ENCODE results near the gene SRF.
"Not testable (repeated sequence)": the region's sequence is repeated elsewhere in the genome, so short reads cannot be mapped to it uniquely, and the experiment has no call there.

Gene SRF

GRCh38 chr6:43170931-43171706 is at the start of gene SRF:
Gene SRF (plus strand): TSS chr6:43171269. CDS start chr6:43171657, 388 bp downstream.
- peak; percentile 100 for DNase-seq

GRCh38 chr6:43122146-43122545 is 48.9 kb upstream of the SRF start:
- DNase-seq: no peak

- DNase-seq: no peak
Observed at GRCh38 chr6:43123461-43124314, 47.4 kb upstream of the SRF start.

DNA sequence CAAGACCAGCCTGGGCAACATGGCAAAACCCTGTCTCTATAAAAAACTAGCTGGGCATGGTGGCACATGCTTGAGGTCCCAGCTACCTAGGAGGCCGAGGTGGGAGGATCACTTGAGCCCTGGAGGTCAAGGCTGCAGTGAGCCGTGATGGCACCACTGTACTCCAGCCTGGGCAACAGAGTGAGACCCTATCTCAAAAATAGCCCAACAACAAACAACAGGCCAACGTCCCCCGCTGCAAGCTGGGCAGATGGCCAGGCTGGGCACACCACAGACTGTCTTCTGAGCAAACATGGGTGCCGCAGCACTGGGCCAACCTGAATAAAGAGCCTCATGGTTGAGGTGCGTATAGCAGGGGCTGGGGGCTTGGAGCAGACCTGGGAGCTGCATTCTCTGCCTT is 46.6 kb upstream of the SRF start:
- DNase-seq: no peak

DNA sequence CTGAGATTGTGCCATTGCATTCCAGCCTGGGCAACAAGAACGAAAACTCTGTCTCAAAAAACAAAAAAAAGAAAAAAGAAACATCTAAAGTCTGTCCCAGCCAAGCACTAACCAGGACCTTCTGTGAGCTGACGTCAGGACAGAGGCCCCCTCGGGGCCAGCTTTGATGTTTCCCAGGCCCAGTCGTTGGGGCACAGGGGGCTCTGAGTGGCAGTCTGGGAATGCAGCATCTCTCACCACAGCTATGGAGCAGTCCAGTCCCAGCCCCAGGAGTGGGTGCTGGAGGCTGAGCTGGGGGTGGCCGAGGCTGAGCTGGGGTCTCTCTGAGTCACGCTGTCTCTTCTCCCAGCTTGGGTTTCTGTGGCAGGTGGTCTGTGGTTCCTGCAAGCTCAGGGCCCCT is 46.0 kb upstream of the SRF start:
- no peak for DNase-seq

- no peak for DNase-seq
Observed at GRCh38 chr6:43125555-43125954, 45.5 kb upstream of the SRF start.

- DNase-seq: no peak
Observed at GRCh38 chr6:43127180-43127579, 43.9 kb upstream of the SRF start.

- no peak for DNase-seq
Observed at GRCh38 chr6:43127877-43128276, 43.2 kb upstream of the SRF start.

GRCh38 chr6:43128926-43129325 is 42.1 kb upstream of the SRF start:
- no peak for DNase-seq

DNA sequence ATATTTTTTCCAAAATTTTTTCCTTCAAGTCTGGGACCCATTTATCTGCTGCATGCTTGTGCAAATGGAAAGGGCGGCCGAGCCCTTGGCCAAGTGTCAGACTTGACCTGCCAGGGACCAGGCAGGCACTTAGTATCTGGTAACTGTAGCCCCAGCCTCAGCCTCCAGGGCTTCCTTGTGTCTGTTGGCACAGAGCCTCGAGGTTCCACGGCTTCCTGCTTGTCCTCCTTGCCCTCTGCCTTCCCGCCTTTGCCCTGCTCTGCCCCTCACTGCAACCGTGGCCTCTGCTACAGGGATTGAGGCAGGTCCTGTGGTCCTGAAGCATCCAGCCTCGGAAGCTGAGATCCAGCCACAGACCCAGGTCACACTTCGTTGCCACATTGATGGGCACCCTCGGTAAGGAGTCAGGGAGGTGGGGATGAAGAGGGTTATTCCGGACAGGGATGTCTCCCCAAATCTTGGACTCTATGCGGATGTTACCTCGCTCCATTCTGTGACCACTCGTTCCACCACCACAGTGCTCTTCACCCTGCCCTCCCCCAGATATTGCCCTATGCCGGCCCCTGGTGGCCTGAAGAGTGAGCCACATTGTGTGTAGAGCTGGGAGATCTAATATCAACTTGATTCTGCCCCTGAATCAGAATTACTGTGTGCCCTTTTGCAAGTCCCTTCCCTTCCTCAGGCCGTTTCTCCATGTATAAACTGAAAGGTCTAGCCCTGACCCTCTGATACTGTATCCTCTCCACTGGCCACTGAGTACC is 41.5 kb upstream of the SRF start:
- DNase-seq: peak; percentile 31

DNA sequence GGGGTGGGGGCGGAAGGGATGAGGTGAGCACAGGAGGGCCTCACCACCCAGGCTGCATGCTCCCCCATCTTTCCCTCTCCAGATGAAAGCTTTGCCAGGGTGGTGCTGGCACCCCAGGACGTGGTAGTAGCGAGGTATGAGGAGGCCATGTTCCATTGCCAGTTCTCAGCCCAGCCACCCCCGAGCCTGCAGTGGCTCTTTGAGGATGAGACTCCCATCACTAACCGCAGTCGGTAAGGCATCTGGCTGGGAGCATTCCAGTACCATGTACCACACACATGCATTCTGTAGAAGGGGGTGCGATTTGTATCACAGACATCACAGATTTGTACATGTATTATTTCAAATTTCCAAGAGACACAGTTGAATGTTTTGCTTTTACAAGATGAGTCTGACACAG is 40.6 kb upstream of the SRF start:
- DNase-seq: no peak

- DNase-seq: not testable (repeated sequence)
Observed at GRCh38 chr6:43131379-43131778, 39.7 kb upstream of the SRF start.

- no peak for DNase-seq
Observed at GRCh38 chr6:43138267-43138666, 32.8 kb upstream of the SRF start.

GRCh38 chr6:43139973-43140372 is 31.1 kb upstream of the SRF start:
- not testable (repeated sequence) for DNase-seq

GRCh38 chr6:43141644-43142043 is 29.4 kb upstream of the SRF start:
- no peak for DNase-seq

DNA sequence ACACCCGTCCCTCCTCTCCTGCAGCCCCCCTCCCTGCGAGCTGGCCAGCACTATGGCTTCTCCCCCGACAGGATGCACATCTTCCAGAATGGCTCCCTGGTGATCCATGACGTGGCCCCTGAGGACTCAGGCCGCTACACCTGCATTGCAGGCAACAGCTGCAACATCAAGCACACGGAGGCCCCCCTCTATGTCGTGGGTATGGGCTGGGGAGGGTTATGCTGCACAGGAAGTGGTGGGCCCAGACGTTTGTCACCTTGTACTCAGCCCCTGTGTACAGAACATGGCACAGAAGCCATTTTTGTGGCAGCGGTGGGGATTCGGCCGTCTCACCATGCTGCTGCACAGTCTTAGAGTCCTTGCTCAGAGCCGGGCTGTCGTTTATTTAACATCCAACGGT is 29.0 kb upstream of the SRF start:
- DNase-seq: peak; percentile 34

DNA sequence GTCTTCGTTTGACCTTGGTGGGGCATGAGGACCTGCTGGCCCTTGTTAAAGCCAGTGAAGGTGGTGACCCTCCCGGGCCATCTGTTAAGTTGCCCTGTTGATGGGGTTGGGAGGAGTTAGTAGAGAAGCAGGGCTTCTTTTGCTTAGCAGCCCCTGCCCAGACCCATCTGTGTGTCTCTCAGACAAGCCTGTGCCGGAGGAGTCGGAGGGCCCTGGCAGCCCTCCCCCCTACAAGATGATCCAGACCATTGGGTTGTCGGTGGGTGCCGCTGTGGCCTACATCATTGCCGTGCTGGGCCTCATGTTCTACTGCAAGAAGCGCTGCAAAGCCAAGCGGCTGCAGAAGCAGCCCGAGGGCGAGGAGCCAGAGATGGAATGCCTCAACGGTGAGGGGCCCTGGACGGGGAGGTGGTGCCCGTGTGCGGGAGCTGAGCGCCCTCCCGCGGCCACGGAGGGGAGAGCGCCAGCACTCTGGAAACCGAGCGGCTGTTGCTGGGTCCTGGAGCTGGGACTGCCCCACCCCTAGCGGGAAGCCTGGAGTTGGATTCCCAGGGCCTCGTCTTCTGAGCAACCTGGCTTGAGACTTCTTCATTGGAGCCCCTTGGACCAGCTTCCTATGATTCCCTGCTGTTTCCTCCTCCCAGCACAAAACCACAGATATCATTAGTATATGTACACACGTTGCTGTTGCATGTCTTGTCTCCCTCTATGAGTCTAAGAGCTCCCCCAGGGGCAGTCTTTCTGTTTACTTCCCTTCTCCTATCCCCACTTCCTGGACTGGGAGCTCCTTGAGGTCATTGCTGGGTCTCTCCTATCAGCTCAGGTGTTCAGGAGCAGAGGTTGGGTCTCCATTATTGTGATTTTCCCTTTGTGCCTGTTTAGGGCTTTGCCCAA is 27.6 kb upstream of the SRF start:
- peak; percentile 77 for DNase-seq

- DNase-seq: no peak
Observed at GRCh38 chr6:43144879-43145278, 26.2 kb upstream of the SRF start.

- DNase-seq: no peak
Observed at GRCh38 chr6:43146261-43146660, 24.8 kb upstream of the SRF start.

GRCh38 chr6:43146709-43147688 is 24.1 kb upstream of the SRF start:
- DNase-seq: no peak
